Neural cell (in vitro differentiated cells): ENCODE measurements around the gene MR1.

Source experiments
- CTCF ChIP-seq: fragments of 450-650 bp; IDR thresholded peaks from 2 replicates; pipeline ENCODE4 v1.5.1; 2014; ENCODE audit warnings: antibody characterized with exemption, mild to moderate bottlenecking, moderate library complexity; ENCODE audit not compliant: poor library complexity, severe bottlenecking
- EP300 ChIP-seq: fragments of 450-650 bp; conservative IDR thresholded peaks from 2 replicates; pipeline ENCODE4 v1.6.1; 2014; ENCODE audit warnings: antibody characterized with exemption, mild to moderate bottlenecking, moderate library complexity; ENCODE audit not compliant: poor library complexity, severe bottlenecking
- EZH2 ChIP-seq: fragments of 200-600, 300-800 bp; shearing (Covaris generic), sonication (generic); IDR thresholded peaks from 2 replicates; pipeline ENCODE4 v1.6.1; 2014; ENCODE audit warnings: antibody characterized with exemption, low read length, borderline replicate concordance, mild to moderate bottlenecking; ENCODE audit not compliant: insufficient read depth, poor library complexity, severe bottlenecking
- MXI1 ChIP-seq: fragments of 450-650 bp; conservative IDR thresholded peaks from 2 replicates; pipeline ENCODE4 v1.6.1; 2014; ENCODE audit warnings: antibody characterized with exemption, mild to moderate bottlenecking; ENCODE audit not compliant: poor library complexity, severe bottlenecking
- POLR2AphosphoS5 ChIP-seq: IDR thresholded peaks from 2 replicates; pipeline ENCODE4 v1.6.1; 2012
- RAD21 ChIP-seq: fragments of 450-650 bp; conservative IDR thresholded peaks from 2 replicates; pipeline ENCODE4 v1.6.1; 2014; ENCODE audit warnings: antibody characterized with exemption, mild to moderate bottlenecking, moderate library complexity
- REST ChIP-seq: IDR thresholded peaks from 2 replicates; pipeline ENCODE4 v1.6.1; 2012; ENCODE audit warnings: borderline replicate concordance
- TAF1 ChIP-seq: IDR thresholded peaks from 2 replicates; pipeline ENCODE4 v1.6.1; 2012; ENCODE audit warnings: low read depth

GRCh38 chr1:181091309-181092040 is 57.7 kb downstream of the MR1 start:
- no peak for TF ChIP-seq CTCF
- TF ChIP-seq POLR2AphosphoS5, result no peak
- no peak for TF ChIP-seq EZH2
- TF ChIP-seq TAF1, result no peak
- no peak for TF ChIP-seq REST
- TF ChIP-seq RAD21, result no peak
- TF ChIP-seq EP300, result no peak
- no peak for TF ChIP-seq MXI1
